Activated CD4-positive, CD25-positive, alpha-beta regulatory T cell treated with anti-CD3 and anti-CD28 coated beads, Interleukin-2, amount 50 U/mL, for 16 hours (primary cell): Measurements from ENCODE around the gene ATP13A1.

Experiments
- DNase-seq: peaks from one replicate; pipeline ENCODE4 v3.0.0-alpha.2; 2020; ENCODE audit warnings: low read depth, low spot score

The ATP13A1 gene

GRCh38 chr19:19643158-19644053 is 20.1 kb downstream of the ATP13A1 start, which contains the start of gene GMIP:
TSS of gene GMIP (minus strand) at chr19:19643657. CDS start at chr19:19643529, 128 bp downstream.
- DNase-seq = peak; percentile 69

DNA sequence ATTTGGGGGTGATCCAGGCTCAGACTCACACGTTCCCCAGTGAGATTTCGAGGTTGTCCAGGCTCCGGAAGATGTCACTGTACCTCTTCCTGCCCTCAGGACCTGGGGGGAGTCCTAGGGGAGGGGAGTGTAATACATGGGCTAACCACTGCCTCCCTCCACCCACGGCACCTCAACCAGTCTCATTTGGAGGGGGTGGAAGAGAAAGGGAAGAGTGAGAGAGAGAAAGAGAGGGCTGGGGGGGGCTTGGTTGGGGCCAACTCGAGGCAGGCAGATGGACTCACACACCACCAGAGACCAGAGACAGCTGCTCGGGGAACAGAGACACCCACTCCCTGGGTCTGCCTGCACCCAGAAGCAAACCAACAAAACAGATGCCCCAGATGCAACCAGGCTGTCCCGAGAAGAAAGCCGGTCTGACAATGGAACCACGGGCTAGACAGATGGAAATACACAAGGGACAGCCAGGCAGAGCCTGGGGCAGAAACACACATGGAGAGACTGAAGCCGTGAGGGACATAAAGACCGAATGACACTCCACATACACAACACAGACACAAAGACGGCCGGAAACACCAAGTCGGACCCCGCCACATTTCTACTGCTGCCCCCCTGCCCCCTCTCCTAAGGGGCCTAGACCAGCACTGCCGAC is 20.8 kb downstream of the ATP13A1 start:
- DNase-seq = no peak

DNA sequence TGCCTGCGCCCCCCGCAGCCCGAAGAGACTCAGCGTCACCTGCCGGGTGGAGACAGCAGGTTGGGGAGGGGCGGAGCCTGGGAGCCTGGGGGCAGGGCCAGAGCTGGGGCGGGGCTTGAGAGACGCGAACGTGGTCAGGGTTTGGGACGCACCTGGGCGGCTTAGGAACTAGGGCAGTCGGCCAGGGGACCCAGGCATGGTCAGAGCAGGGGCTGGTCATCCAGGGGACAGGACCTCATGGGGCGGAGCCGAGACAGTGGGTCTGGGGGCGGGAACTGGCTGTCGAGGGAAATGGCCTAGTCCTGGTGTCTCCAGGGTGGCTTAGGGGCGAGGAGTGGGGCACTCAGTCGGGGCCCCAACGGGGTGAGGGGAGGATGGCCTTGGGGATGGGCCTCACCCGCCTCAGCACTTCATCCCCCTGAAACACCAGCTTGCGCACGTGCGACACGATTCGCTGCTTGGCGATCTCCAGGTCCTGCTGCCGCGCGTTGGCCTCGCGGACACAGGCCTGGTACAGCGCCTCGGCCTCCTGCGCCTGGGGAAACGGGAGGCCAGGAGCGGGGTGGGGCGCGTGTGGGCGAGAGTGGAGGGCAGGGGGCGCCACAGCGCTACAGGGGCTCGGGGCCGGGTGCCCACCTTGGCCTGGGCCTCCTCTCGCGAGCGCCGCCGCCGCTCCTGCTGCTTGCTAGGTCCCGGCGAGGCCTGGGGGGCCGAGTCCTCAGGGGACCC is 25.8 kb downstream of the ATP13A1 start:
- DNase-seq = no peak

DNA sequence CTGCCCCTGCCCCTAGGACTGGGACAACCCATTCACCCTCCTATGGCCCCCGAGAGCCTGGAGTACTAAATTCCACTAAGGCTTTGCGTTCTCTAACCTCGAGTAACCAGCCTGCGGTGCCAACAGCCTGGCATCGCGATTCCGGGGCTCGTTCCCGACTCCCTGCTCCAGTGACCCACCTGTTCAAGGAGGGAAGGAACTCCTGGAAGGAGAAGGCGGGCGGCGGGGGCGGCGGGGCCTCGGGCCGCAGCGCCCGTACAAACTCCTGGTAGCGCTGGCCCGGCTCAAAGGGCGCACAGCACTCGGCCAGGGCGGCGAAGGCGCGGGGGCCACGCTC is 26.3 kb downstream of the ATP13A1 start:
- DNase-seq = no peak

DNA sequence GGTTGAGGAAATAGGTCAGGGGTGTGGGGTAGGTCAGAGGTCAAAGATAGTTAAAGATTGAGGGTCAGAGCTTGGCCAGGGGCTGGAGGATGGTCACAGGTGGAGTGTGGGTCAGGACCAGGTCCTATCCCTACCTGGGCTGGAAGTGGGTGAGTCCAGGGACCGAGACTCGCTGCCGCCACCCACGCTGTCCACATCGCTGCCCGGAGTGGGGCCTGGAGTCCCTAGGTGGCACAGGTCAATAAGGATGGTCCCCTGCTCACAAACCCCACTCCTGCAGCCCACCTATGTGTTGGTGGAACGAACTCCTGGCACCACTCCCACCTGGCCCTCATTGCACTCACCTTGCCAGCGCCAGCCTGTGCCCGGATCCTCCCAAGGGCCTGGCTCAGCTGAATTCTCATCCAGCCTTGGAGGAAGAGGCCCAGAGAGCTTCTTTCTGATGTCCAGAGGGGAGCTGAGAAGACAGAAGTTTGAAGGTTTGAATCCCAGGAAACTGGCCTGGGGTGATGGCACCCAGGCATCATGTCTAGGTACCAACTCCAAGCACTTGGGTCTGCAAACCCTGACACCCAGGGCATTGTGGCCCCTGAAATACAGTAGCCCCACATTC is 26.8 kb downstream of the ATP13A1 start:
- no peak for DNase-seq

DNA sequence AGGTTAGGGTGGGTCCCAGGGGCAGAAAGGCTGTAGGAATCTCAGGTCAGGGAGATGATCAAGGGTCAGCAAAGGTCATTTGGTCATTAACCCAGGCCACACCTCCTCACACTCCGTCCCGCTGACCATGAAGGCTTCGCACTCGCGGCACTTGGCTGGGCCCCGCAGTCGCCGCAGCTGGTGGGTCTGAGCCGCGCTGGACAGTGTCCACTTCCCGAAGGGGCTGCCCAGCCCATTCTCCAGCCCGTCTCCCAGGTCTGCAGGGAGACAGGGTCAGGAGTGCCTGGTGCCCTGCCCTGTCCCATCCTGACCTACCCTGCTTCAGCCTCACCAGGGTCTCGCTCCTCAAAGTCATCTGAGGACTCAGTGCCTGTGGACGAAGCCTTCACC is 28.2 kb downstream of the ATP13A1 start:
- DNase-seq = no peak

- DNase-seq = no peak
These were observed 28.8 kb downstream of the ATP13A1 start for GRCh38 chr19:19634516-19635312.

GRCh38 chr19:19633711-19634515 is 29.6 kb downstream of the ATP13A1 start:
- no peak for DNase-seq

- no peak for DNase-seq
These were observed 30.8 kb downstream of the ATP13A1 start for GRCh38 chr19:19632661-19633060.

DNA sequence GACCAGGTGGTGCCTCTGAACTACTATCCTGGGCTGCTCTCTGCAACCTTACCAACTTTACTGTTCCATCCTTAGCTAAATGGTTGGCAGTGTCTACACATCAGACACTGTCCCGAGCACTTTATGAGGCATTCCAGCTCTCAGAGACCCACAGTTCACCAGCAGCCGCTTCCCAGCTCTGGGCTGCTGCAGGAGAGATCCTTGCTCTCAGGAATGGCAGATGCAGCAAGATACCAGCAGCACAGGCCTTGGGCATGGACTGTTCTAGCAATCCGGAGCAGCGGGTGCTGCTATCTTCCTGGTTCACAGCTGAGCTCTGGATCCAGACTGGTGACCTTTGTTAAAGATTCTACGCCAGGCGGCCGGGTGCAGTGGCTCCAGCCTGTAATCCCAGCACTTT is 32.1 kb downstream of the ATP13A1 start:
- no peak for DNase-seq

DNA sequence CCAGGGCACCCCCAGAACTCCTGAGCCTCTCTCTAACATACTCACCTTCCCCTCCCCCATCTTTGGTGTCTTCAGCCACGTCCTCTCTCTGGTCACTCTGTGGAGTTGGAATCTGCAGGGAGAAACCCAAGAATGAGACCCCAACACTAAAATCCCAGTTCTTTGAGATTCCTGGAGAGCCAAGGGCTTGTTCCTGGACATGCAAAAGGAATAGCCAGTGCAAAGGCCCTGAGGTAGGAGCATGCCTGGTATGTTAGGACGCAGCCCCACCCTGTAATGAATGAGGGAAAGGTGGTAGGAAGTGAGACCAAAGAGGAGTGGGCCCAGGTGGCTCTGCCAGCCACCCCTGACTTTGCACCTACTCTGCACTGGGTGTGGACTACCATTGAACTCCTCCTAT is 33.0 kb downstream of the ATP13A1 start:
- no peak for DNase-seq

DNA sequence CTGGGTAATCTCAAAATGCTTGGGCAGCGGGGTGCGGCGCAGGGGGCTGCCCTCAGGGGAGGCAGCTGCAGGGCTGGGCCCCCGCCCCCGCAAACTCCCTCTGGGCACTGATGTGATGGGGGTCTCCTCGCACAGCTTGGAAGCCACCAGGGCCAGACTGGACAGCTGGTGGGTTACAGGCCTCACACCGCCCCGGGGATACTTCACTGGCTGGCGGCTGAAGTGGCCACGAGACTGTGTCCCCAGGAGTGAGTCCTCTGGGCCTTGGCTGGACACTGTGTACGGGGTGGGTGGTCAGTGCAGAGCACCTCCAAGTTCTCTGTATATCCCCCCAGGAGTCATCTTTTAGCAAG is 33.4 kb downstream of the ATP13A1 start:
- DNase-seq = no peak

GRCh38 chr19:19628501-19629134 is 34.9 kb downstream of the ATP13A1 start:
- DNase-seq = no peak

- peak; percentile 51 for DNase-seq
These were observed 35.6 kb downstream of the ATP13A1 start, which contains the start of gene LPAR2 for GRCh38 chr19:19627621-19628500. TSS of gene LPAR2 (minus strand) at chr19:19628220. CDS start at chr19:19627275, 945 bp downstream.

DNA sequence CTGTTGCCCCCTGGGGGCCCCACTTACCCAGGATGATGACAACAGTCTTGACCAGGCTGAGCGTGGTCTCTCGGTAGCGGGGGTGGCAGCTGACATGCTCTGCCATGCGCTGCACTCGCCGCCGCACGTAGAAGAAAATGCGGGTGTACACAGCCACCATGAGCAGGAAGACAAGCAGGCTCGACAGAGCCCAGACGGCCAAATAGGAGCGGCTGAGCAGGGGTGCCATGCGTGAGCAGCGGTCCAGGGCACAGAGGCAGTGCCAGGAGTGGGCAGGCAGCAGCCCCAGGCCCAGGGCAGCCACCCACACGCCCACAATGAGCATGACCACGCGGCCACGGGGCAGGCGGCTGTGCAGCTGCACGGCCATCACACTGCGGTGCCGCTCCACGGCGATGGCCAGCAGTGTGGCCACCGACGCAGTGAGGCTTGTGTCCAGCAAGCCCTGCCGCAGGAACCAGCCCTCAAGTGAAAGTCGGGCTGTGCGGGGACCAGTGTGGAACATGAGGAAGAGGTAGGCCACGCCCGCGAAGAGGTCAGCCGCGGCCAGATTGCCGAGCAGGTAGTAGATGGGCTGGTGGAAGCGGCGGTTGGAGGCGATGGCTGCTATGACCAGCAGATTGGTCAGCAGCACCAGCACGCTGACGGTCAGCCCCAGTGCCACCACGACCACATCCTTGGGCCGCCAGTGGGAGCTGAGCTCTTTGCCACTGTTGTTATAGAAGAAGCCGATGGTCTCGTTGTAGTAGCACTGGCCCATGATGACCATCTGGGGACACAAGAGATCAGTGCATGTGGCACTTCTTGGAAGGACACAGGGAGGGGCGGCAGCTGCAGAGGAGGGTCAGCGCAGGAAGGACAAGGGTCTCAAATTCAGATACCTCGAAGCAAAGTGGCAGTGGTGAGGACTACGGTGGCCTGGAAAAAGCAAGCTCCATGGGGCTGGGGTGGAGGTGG is 36.7 kb downstream of the ATP13A1 start:
- DNase-seq = no peak

DNA sequence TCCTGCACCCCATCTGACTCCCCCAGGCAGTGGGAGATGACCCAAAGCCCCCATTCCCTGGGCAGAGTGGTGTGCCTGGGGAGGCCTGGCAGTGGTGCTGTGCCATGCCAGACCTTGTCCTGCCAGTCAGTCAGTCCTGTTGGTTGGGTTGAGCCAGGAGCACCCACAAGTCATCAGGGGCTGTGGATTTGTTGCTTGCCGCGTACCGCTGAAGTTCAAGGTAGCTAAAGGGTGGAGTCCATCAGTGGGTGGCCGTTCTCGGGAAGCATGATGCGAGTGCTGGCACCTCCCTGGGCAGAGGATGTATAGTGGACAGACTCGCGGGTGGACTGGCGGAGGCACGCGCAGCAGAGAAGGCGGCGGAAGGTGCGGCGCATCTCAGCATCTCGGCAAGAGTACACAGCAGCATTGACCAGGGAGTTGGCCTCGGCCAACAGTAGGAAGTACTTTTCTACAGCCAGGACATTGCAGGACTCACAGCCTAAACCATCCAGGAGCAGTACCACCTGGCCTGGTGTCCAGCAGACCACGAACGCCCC is 39.4 kb downstream of the ATP13A1 start:
- no peak for DNase-seq

DNA sequence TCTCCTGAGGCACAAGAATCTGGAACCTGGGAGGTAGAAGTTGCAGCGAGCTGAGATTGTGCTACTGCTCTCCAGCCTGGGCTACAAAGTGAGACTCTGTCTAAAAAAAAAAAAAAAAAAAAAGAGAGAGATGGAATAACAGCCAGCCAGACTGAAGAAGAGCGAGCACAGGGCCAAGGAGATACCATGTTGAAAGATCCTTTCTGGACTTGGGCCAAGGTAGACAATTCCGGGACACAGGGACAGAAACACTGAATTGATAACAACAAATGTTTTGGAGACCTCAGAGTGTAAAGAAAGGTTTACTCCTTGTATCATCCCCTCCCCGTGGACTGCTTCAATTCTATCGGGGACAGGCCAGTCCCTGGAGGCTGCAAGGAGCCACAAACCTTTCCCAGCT is 40.1 kb downstream of the ATP13A1 start:
- DNase-seq = no peak
